ENCODE results near the gene ARHGEF16.

Gene ARHGEF16

GRCh38 chr1:3468236-3469103 is 14.0 kb downstream of the ARHGEF16 start:
- DNase-seq (ENCODE audit: low read depth in 2 of 2), result no peak

GRCh38 chr1:3469104-3469848 is 14.8 kb downstream of the ARHGEF16 start:
- no peak for DNase-seq (ENCODE audit: low read depth in 2 of 2)

DNA sequence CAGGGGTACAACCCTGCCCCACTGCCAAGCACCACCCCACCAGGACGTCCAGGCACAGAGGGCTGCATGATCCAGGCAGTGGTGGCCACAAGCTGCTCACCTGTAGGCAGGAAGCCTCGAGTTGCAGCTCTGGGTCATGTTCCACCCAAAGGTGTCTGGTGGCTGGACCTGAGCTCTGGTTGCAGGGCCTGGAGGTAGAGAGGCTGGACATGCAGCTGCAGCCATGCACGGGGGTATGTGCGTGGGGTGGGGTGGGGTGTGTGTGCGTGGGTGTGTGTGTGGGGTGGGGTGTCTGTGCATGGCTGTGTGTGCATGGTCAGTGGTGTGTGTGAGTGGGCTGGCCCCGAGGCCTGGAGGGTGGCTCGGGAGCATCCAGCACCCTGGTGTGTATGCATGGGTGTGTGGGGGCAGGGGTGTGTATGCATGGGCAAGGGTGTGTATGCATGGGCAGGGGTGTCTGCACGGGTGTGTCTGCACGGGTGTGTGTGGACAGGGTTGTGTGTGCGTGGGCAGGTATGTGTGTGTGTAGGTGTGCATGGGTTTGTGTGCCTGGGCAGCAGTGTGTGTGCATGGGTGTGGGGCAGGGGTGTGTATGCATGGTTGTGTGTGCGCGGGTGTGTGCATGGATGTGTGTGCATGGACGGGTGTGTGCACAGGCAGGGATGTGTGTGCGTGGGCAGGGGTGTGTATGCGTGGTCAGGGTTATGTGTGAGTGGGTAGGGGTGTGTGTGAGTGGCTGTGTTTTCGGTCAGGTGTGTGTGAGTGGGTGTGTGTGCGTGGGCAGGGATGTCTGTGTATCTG is 15.6 kb downstream of the ARHGEF16 start:
- DNase-seq (ENCODE audit: low read depth in 2 of 2), result no peak

DNA sequence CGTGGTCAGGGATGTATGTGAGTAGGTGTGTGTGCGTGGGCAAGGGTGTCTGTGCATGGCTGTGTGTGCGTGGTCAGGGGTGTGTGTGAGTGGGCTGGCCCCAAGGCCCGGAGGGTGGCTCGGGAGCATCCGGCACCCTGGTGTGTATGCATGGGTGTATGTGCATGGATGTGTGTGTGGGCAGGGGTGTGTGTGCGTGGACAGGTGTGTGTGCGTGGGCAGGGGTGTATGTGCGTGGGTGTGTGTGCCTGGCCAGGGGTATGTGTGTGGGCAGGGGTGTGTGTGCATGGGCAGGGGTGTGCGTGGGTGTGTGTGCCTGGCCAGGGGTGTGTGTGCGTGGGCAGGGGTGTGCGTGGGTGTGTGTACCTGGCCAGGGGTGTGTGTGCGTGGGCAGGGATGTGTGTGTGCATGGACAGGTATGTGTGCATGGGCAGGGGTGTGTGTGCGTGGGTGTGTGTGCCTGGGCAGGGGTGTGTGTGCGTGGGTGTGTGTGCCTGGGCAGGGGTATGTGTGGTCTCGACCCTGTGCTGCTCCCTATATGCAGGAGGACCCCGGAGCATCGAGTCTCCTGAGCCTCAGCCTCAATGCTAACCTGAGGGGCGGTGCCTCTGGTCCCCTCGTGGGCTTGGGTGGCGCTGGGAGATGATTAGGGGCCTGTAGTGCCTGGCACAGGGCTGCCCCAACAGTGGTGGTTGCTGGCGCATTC is 16.3 kb downstream of the ARHGEF16 start:
- DNase-seq (ENCODE audit: low read depth in 2 of 2), result no peak

GRCh38 chr1:3471356-3472087 is 17.1 kb downstream of the ARHGEF16 start:
- DNase-seq (ENCODE audit: low read depth in 2 of 2), result no peak

- DNase-seq (ENCODE audit: low read depth in 2 of 2), result no peak
These were observed 17.8 kb downstream of the ARHGEF16 start for GRCh38 chr1:3472088-3472850.

DNA sequence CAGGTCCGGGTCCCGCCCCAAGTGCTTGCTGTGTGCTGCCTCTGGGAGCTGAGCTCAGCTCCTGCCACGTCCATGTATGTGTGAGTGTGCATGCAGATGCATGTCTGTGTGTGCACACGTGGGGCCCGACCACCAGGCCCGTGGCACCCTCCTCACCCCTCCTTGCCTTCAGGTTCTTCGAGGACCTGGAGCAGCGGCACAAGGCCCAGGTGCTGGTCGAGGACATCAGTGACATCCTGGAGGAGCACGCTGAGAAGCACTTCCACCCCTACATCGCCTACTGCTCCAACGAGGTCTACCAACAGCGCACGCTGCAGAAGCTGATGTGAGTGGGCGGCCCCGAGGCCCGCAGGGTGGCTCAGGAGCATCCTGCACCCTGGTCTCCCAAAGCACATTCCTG is 18.4 kb downstream of the ARHGEF16 start:
- no peak for DNase-seq (ENCODE audit: low read depth in 2 of 2)

- no peak for DNase-seq (ENCODE audit: low read depth in 2 of 2)
These were observed 18.9 kb downstream of the ARHGEF16 start for GRCh38 chr1:3473381-3473844.

- no peak for DNase-seq (ENCODE audit: low read depth in 2 of 2)
These were observed 19.6 kb downstream of the ARHGEF16 start for GRCh38 chr1:3474016-3474415.

GRCh38 chr1:3474421-3474820 is 20.0 kb downstream of the ARHGEF16 start:
- no peak for DNase-seq (ENCODE audit: low read depth in 2 of 2)

GRCh38 chr1:3475839-3476573 is 21.5 kb downstream of the ARHGEF16 start:
- no peak for DNase-seq (ENCODE audit: low read depth in 2 of 2)

DNA sequence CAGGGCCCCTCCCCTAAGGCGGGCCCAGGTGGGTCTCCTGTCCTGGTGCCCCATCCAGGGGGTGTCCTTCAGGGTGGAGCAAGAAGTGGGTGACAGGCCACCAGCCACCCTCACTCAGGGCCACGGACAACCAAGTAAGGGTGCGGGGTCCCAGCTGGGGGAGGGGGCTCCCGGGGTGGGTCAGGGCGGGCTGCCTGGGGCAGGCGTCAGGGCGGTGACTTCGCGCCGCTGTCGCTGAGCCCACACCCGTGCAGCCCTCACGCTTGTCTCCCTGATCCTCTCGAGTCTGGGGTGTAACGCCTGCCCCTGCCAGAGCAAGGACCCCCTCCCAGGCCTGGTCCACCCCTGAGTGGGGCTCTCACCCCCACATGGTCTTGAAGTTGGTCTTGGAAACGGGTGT is 22.2 kb downstream of the ARHGEF16 start:
- no peak for DNase-seq (ENCODE audit: low read depth in 2 of 2)

GRCh38 chr1:3477241-3477995 is 23.0 kb downstream of the ARHGEF16 start:
- DNase-seq (ENCODE audit: low read depth in 2 of 2), result no peak

DNA sequence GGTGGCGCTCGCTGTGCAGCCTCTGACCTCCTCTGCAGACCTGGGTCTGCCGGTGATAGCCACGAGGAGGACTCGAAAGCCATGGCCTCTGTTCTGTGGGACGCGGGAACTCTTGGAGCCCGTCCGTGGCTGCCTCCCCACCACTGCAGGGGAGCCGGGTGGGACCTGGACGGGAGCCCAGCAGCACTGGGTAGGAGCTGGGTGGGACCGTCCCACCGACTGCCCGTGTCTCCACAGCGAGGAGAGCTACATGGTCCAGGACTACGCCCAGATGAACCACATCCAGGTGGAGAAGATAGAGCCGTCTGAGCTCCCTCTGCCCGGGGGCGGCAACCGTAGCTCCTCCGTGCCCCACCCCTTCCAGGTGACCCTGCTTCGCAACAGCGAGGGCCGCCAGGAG is 23.7 kb downstream of the ARHGEF16 start:
- DNase-seq (ENCODE audit: low read depth in 2 of 2), result no peak

DNA sequence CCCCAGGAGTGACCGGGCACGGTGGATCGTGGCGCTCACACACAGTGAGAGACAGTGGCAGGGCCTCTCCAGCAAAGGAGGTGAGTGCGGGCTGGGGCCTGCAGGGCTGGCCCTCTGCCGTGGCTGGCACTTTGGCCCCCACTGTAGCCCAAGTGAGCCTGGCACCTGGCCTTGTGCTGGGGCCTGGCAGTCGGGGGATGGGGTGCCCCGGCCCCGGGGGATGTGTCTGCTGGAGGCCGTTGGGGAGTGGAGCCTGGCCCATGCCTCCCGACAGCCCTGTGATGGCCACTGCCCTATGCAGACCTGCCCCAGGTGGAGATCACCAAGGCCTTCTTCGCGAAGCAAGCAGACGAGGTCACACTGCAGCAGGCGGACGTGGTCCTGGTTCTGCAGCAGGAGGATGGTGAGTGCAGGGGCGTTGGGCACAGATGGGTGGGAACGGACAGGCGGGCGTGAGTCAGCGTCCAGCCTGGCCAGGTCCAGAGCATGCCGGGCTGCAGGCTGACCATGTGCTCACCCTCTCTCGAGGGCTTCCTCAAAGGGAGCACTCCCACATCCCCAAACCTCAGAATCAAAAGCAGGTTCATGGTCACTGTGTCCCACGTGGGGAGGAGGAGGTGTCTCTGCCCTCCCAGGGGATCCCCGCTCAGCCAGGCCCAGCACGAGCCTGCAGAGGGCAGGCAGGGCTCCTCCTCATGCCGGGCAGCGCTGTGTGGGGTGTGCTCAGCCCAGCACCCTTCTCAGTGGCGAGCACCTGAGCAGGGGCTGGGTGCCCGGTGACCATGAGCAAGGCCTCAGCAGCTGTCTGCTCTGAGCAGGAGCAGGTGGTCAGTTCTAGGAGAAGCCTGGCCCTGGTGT is 25.3 kb downstream of the ARHGEF16 start:
- DNase-seq (ENCODE audit: low read depth in 2 of 2), result no peak

GRCh38 chr1:3480369-3480719 is 25.9 kb downstream of the ARHGEF16 start:
- DNase-seq (ENCODE audit: low read depth in 2 of 2), result no peak

DNA sequence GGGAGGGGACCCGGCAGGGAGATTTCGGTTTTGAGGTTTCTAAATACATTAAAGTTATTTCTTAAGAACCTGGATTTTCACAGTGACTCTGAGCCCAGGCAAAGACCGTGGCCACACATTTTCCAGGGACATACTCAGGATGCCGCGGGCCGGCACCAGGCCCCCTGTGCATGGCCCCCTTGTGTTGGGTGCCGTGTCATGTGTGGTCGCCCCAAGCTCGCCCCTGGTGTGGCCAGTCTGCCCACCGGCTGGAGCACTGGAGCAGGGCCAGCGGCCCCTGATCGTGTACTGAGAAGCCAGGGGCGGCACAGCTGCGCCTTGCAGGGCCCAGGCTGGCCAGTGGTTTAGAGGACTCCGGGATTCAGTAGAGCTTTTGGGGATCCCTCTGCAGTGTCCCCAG is 26.6 kb downstream of the ARHGEF16 start:
- no peak for DNase-seq (ENCODE audit: low read depth in 2 of 2)

All from stimulated activated CD4-positive, alpha-beta T cell treated with anti-CD3 and anti-CD28 coated beads, Interleukin-1b, Interleukin-23, amount 100 ng/mL, for 1 hour (primary cell).